DLD1 (cell line): ENCODE results near the gene PANX2.
"Not testable (repeated sequence)": the region's sequence is repeated elsewhere in the genome, so short reads cannot be mapped to it uniquely, and the experiment has no call there.

Experiments
- in situ Hi-C: cut with HindIII; loops from 2 replicates; pipeline ENCODE4 v1.10.0; 2017; ENCODE audit warnings: low sequenced_read_pairs

Gene PANX2

GRCh38 chr22:50146439-50147238 lies 23.9 kb upstream of the PANX2 start:
- in situ Hi-C loops = no loop called here

- in situ Hi-C loops = not testable (repeated sequence)
Observed at GRCh38 chr22:50147258-50148165, 23.0 kb upstream of the PANX2 start.

GRCh38 chr22:50148166-50148500 lies 22.4 kb upstream of the PANX2 start:
- in situ Hi-C loops = no loop called here

GRCh38 chr22:50148991-50149721 lies 21.4 kb upstream of the PANX2 start:
- in situ Hi-C loops = no loop called here

GRCh38 chr22:50150161-50151129 lies 20.1 kb upstream of the PANX2 start:
- in situ Hi-C loops = no loop called here

- in situ Hi-C loops = no loop called here
Observed at GRCh38 chr22:50151571-50152537, 18.7 kb upstream of the PANX2 start.

- in situ Hi-C loops = no loop called here
Observed at GRCh38 chr22:50153056-50153755, 17.3 kb upstream of the PANX2 start.

GRCh38 chr22:50153756-50154140 lies 16.8 kb upstream of the PANX2 start:
- in situ Hi-C loops = no loop called here

- in situ Hi-C loops = no loop called here
Observed at GRCh38 chr22:50157709-50158375, 12.7 kb upstream of the PANX2 start.

- in situ Hi-C loops = no loop called here
Observed at GRCh38 chr22:50160947-50161346, 9.6 kb upstream of the PANX2 start.

GRCh38 chr22:50161508-50162390 lies 8.8 kb upstream of the PANX2 start:
- in situ Hi-C loops = no loop called here

- in situ Hi-C loops = no loop called here
Observed at GRCh38 chr22:50162391-50162956, 8.1 kb upstream of the PANX2 start.

GRCh38 chr22:50165436-50166123 lies 5.0 kb upstream of the PANX2 start:
- in situ Hi-C loops = no loop called here

- in situ Hi-C loops = no loop called here
Observed at GRCh38 chr22:50167689-50168489, 2.6 kb upstream of the PANX2 start.

GRCh38 chr22:50168490-50169180 lies 1.9 kb upstream of the PANX2 start:
- in situ Hi-C loops = not testable (repeated sequence)
